WERI-Rb-1 (cell line): Measurements from ENCODE around the gene RELCH.

Source experiments
- DNase-seq: peaks from one replicate; pipeline ENCODE4 v3.0.0-alpha.2; 2020
- H3K27ac ChIP-seq: fragments of 250-450 bp; sonication (Bioruptor Pico); 2 replicates; pipeline ENCODE4 v1.5.1; 2020; ENCODE audit warnings: mild to moderate bottlenecking, moderate library complexity
- H3K27me3 ChIP-seq: fragments of 250-450 bp; sonication (Bioruptor Pico); 2 replicates; pipeline ENCODE4 v1.5.1; 2021; ENCODE audit warnings: mild to moderate bottlenecking, low read depth, moderate library complexity; ENCODE audit not compliant: insufficient read depth, severe bottlenecking
- H3K36me3 ChIP-seq: fragments of 250-450 bp; sonication (Bioruptor Pico); 2 replicates; pipeline ENCODE4 v1.5.1; 2020; ENCODE audit warnings: mild to moderate bottlenecking, moderate library complexity
- H3K4me3 ChIP-seq: 2 replicates; pipeline ENCODE4 v1.5.1; 2011; ENCODE audit warnings: low read depth, mild to moderate bottlenecking, control low read depth, low read length
- H3K9me3 ChIP-seq: fragments of 250-450 bp; sonication (Bioruptor Pico); 2 replicates; pipeline ENCODE4 v1.5.1; 2021; ENCODE audit warnings: mild to moderate bottlenecking, moderate library complexity; ENCODE audit not compliant: severe bottlenecking
- TF ChIP-seq, protein P1 (sequence below): IDR thresholded peaks from 2 replicates; pipeline ENCODE4 v1.5.1; 2011; ENCODE audit warnings: low read depth, mild to moderate bottlenecking, control low read depth, inconsistent platforms, low read length

Gene RELCH

DNA sequence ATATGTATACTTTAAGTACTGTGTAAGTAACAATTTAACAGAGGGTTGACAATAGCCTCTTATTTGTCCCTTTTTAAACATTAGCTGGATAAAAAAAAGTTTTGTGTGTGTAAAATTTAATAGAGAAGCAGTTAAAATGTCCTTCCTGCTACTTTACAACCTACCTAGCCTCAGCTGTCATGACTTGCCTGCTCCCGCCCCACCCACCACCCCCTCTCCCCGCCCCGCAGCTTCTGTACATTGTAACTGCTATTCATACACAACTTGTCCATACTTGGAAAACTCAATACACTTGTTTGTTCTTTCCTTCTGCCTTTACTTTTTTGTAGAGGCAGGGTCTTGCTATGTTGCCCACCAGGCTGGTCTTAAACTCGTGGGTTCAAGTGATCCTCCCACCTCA, 19.5 kb downstream of the RELCH start:
- H3K36me3 ChIP-seq, result no peaks in the 10 kb centered on the region
- H3K9me3 ChIP-seq, result no peaks in the 10 kb centered on the region
- H3K27me3 ChIP-seq, result no peaks in the 10 kb centered on the region
- TF ChIP-seq, protein P1, sequence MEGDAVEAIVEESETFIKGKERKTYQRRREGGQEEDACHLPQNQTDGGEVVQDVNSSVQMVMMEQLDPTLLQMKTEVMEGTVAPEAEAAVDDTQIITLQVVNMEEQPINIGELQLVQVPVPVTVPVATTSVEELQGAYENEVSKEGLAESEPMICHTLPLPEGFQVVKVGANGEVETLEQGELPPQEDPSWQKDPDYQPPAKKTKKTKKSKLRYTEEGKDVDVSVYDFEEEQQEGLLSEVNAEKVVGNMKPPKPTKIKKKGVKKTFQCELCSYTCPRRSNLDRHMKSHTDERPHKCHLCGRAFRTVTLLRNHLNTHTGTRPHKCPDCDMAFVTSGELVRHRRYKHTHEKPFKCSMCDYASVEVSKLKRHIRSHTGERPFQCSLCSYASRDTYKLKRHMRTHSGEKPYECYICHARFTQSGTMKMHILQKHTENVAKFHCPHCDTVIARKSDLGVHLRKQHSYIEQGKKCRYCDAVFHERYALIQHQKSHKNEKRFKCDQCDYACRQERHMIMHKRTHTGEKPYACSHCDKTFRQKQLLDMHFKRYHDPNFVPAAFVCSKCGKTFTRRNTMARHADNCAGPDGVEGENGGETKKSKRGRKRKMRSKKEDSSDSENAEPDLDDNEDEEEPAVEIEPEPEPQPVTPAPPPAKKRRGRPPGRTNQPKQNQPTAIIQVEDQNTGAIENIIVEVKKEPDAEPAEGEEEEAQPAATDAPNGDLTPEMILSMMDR, result no peak
- no peak for DNase-seq
- H3K27ac ChIP-seq, result no peak overlapping the region
- H3K4me3 ChIP-seq, result no peak overlapping the region

DNA sequence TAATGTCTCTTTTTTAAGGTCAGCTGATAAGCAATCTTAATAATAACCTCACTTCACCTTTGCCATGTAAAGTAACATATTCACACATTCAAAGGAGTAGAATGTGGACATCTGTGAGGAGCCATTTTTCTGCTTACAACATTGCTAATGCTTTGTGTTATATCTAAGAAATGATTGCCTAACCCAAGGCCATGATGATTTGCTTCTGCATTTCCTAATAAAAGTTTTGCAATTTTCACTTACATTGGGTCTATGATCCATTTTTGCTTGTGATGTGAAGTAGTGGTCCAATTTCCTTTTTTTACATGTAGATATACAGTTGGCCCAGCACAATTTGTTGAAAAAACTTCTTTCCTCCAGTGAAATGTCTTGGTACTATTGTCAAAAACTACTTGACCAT, 22.0 kb downstream of the RELCH start:
- TF ChIP-seq, protein P1, result no peak
- H3K27ac ChIP-seq, result no peak overlapping the region
- no peaks in the 10 kb centered on the region for H3K27me3 ChIP-seq
- no peaks in the 10 kb centered on the region for H3K9me3 ChIP-seq
- peaks cover 11% of the 10 kb centered on the region for H3K36me3 ChIP-seq
- DNase-seq, result no peak
- H3K4me3 ChIP-seq, result no peak overlapping the region

DNA sequence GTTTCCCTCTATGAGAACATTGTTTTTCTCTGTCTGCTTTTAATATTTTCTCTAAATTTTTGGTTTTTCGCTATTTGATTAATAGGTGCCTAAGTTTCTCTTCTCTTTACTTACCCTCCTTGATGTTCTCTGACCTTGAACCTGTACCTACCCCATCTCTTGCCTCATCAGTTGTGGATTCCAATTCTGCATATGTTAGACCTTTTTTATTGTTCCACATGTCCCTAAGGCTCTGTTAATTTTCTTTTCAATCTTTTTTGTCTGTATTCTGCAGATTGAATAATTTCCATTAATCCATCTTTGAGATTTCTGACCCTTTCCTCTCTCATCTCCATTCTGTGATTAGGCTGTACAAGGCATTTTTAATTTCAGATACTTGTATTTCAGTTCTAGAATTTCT, 23.1 kb downstream of the RELCH start:
- no peak overlapping the region for H3K4me3 ChIP-seq
- TF ChIP-seq, protein P1, result no peak
- H3K27me3 ChIP-seq, result no peaks in the 10 kb centered on the region
- no peak for DNase-seq
- no peak overlapping the region for H3K27ac ChIP-seq
- H3K36me3 ChIP-seq, result peaks cover 17% of the 10 kb centered on the region
- H3K9me3 ChIP-seq, result no peaks in the 10 kb centered on the region

DNA sequence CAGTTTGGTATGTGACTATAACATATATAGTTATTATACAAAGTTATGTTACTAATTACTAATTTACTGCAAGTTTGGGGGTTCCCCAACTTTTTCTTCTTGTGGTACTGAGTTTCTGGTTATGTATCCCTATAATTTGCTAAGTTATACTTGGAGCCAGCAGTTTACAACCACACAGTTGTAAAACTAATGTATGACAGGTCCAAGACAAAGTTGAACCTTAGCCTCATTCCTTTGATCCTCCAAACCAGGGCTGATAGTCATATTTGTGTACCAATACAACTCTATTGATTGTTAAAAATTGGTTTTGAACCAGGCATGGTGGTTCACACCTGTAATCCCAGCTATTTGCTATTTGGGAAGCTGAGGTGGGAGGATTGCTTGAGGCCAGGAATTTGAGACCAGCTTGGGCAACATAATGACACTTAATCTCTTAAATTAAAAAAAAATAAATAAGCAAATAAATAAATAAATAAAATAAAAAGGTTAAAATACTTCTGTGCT, 24.3 kb downstream of the RELCH start:
- DNase-seq, result no peak
- Histone ChIP-seq H3K36me3 (peaks cover 17% of the 10 kb centered on the region), H3K4me3 (no peak overlapping the region), H3K27me3 (no peaks in the 10 kb centered on the region), H3K27ac (no peak overlapping the region), H3K9me3 (no peaks in the 10 kb centered on the region)
- TF ChIP-seq, protein P1, result no peak

DNA sequence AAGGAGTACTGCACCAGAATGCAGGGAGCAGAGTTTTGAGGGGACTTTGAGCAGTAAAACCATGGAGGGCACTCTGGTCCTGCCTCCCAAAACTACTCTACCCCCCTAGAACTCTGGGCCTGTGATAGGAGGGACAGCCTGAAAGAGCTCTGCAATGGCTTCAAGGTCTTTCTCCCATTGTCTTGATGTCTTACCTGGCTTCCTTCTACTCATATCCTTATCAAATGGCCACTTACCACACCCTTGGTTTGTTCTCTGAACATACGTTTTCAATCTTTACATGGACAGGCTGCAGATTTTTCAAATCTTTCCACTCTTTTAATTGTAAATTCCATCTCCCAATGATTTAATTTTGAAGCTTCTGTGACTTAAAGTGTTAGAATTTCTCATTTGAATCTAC, 27.7 kb downstream of the RELCH start:
- Histone ChIP-seq H3K36me3 (peaks cover 17% of the 10 kb centered on the region), H3K27me3 (no peaks in the 10 kb centered on the region), H3K9me3 (no peaks in the 10 kb centered on the region), H3K4me3 (no peak overlapping the region), H3K27ac (no peak overlapping the region)
- no peak for DNase-seq
- TF ChIP-seq, protein P1, result no peak

DNA sequence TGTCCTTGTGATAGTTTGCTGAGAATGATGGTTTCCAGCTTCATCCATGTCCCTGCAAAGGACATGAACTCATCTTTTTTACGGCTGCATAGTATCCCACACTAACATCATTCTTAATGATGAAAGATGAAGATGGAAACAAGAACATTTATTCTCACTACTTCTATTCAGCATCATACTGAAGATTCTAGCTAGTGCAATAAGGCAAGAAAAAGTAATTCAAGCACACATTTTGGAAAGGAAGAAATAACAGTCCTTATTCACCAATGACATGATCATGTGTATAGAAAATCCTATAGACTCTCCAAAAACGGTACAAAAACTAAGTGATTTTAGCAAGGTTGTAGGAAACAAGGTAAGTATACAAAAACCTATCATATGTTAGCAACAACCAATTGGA, 37.2 kb downstream of the RELCH start:
- Histone ChIP-seq H3K36me3 (peaks cover 48% of the 10 kb centered on the region), H3K4me3 (no peak overlapping the region), H3K27ac (no peak overlapping the region), H3K9me3 (no peaks in the 10 kb centered on the region), H3K27me3 (no peaks in the 10 kb centered on the region)
- TF ChIP-seq, protein P1, result no peak
- no peak for DNase-seq
